ENCODE data around the gene RXFP4. TPM values are rescaled to one million over a fixed set of nuclear protein-coding genes. Genes with fewer than 3 reads are reported as not detected.
"Not testable (repeated sequence)": the region's sequence is repeated elsewhere in the genome, so short reads cannot be mapped to it uniquely, and the experiment has no call there.

RXFP4 gene
- total RNA-seq, 1 experiment from 2014 or later: not detected

GRCh38 chr1:155929057-155929456 is 12.4 kb upstream of the RXFP4 start (continued):
- TF ChIP-seq USF1 (CRISPR knock-in tag; IDR thresholded peaks at IDR 0.05) (no peak), IRF1 (CRISPR knock-in tag; IDR thresholded peaks at IDR 0.05) (no peak), JUN (CRISPR knock-in tag; IDR thresholded peaks at IDR 0.05) (no peak), ZNF219 (CRISPR knock-in tag; IDR thresholded peaks at IDR 0.05; ENCODE audit: borderline replicate concordance) (no peak), ZNF671 (CRISPR knock-in tag; IDR thresholded peaks at IDR 0.05) (no peak), IRF2 (CRISPR knock-in tag; IDR thresholded peaks at IDR 0.05; ENCODE audit: borderline replicate concordance, low read depth) (no peak)

- Mint-ChIP-seq H3K4me1 (peaks cover 15% of the 10 kb centered on the region), H3K36me3 (peaks cover 70% of the 10 kb centered on the region), H3K4me3 (peak overlapping the region; percentile 33)
- H3K27me3 Mint-ChIP-seq (ENCODE audit: low read depth); H3K9me3 Mint-ChIP-seq; H3K27ac Mint-ChIP-seq; ATAC-seq; DNase-seq (ENCODE audit: low spot score): not testable (repeated sequence)
- ChIA-PET POLR2A (interaction anchor here (0.7 kb wide), 1 partner anchor 14 kb away, joined by 6 read pairs; no protein-coding TSS in a partner anchor), CTCF (interaction anchor here (1.3 to 1.6 kb wide), 2 partner anchors 59 to 84 kb away, joined by 5 to 6 read pairs; no protein-coding TSS in a partner anchor)
Observed at GRCh38 chr1:155930725-155931124, 10.7 kb upstream of the RXFP4 start.

GRCh38 chr1:155931332-155932038 is 10.0 kb upstream of the RXFP4 start:
- ChIA-PET POLR2A (interaction anchor here (0.7 kb wide), 1 partner anchor 14 kb away, joined by 6 read pairs; no protein-coding TSS in a partner anchor), CTCF (interaction anchor here (0.7 to 4.4 kb wide), 3 partner anchors 58 to 83 kb away, joined by 5 to 26 read pairs (median 6); no protein-coding TSS in a partner anchor)
- TF ChIP-seq ZNF121 (CRISPR knock-in tag; IDR thresholded peaks at IDR 0.05): peak; percentile 42; the same call in 1 of the 2 replicates
- TF ChIP-seq TEAD4 (CRISPR knock-in tag; IDR thresholded peaks at IDR 0.05): no peak
- Mint-ChIP-seq H3K9me3 (no peaks in the 10 kb centered on the region), H3K4me3 (peak overlapping the region; percentile 45), H3K27ac (peak overlapping the region; percentile 41; the same call in 1 of the 2 replicates), H3K36me3 (peaks cover 62% of the 10 kb centered on the region), H3K27me3 (ENCODE audit: low read depth) (no peaks in the 10 kb centered on the region), H3K4me1 (peaks cover 15% of the 10 kb centered on the region)
- DNase-seq (ENCODE audit: low spot score) (no peak), ATAC-seq (no peak)

GRCh38 chr1:155932081-155932480 is 9.4 kb upstream of the RXFP4 start:
- no peaks in the 10 kb centered on the region for H3K9me3 Mint-ChIP-seq
- H3K27me3 Mint-ChIP-seq (ENCODE audit: low read depth): no peaks in the 10 kb centered on the region
- CTCF ChIA-PET: interaction anchor here (0.7 to 4.4 kb wide), 3 partner anchors 47 to 76 kb away, joined by 5 to 26 read pairs (median 5); no protein-coding TSS in a partner anchor
- no peak for ATAC-seq
- POLR2A ChIA-PET: no interaction called here
- peaks cover 56% of the 10 kb centered on the region for H3K36me3 Mint-ChIP-seq
- H3K4me1 Mint-ChIP-seq: peaks cover 15% of the 10 kb centered on the region
- no peak for DNase-seq (ENCODE audit: low spot score)
- H3K27ac Mint-ChIP-seq: no peak overlapping the region
- peak overlapping the region; percentile 45 for H3K4me3 Mint-ChIP-seq
- TF ChIP-seq E2F4 (CRISPR knock-in tag; IDR thresholded peaks at IDR 0.05; ENCODE audit: borderline replicate concordance, low read depth) (no peak), STAT6 (CRISPR knock-in tag; conservative IDR thresholded peaks at IDR 0.05; ENCODE audit: low read depth) (no peak), ZNF423 (CRISPR knock-in tag; IDR thresholded peaks at IDR 0.05) (no peak), NR3C1 (CRISPR knock-in tag; conservative IDR thresholded peaks at IDR 0.05; ENCODE audit: low read depth) (no peak), GTF2I (CRISPR knock-in tag; conservative IDR thresholded peaks at IDR 0.05) (no peak)

All from WTC11 (cell line).